Prostate gland (tissue), 1 donor: ENCODE results near the gene LAMA3.

Source experiments
- POLR2A ChIP-seq: fragments of 450-650 bp; IDR thresholded peaks from one replicate; pipeline ENCODE4 v1.6.1; 2016; ENCODE audit warnings: antibody characterized with exemption, mild to moderate bottlenecking
- POLR2AphosphoS5 ChIP-seq: sonication (generic); formaldehyde crosslinking; IDR thresholded peaks from one replicate; pipeline ENCODE4 v1.6.1; 2017; ENCODE audit warnings: antibody characterized with exemption

GRCh38 chr18:23941791-23942190 is 252.5 kb downstream of the LAMA3 start:
- TF ChIP-seq POLR2A (no peak), POLR2AphosphoS5 (no peak)
